ENCODE data around the gene CDC42BPB.

The CDC42BPB gene

GRCh38 chr14:103008768-103009357 is 48.5 kb downstream of the CDC42BPB start:
- TF ChIP-seq, protein P1, sequence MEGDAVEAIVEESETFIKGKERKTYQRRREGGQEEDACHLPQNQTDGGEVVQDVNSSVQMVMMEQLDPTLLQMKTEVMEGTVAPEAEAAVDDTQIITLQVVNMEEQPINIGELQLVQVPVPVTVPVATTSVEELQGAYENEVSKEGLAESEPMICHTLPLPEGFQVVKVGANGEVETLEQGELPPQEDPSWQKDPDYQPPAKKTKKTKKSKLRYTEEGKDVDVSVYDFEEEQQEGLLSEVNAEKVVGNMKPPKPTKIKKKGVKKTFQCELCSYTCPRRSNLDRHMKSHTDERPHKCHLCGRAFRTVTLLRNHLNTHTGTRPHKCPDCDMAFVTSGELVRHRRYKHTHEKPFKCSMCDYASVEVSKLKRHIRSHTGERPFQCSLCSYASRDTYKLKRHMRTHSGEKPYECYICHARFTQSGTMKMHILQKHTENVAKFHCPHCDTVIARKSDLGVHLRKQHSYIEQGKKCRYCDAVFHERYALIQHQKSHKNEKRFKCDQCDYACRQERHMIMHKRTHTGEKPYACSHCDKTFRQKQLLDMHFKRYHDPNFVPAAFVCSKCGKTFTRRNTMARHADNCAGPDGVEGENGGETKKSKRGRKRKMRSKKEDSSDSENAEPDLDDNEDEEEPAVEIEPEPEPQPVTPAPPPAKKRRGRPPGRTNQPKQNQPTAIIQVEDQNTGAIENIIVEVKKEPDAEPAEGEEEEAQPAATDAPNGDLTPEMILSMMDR (conservative IDR thresholded peaks at IDR 0.05; ENCODE audit: low read depth), result no peak
- POLR2A ChIA-PET (ENCODE audit: low non-redundant PET), result no interaction called here
- H3K27ac ChIP-seq, result peak overlapping the region; percentile 80
- DNase-seq (ENCODE audit: low spot score), result no peak
- CTCF ChIA-PET, result no interaction called here

DNA sequence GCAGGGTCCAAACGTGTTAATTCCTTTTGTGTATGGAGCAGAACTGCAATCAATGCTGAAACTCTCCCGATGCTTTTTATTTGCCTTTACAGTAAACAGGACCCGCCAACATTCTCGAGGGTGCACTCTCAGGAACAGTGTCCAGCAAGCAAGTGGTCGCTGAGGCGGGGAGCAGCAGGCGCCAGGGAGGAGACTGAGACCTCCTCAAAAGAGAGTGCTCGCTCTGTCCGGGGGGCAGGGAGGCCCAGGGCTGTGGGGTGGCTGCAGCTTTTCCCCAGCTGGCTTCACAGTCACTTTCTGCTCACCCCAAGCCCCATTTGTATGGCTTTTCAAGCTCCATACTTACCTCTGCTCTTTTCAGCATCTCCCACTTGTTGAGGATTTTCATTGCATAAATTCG is 49.2 kb downstream of the CDC42BPB start:
- H3K27ac ChIP-seq, result peak overlapping the region; percentile 80
- TF ChIP-seq, protein P1 (conservative IDR thresholded peaks at IDR 0.05; ENCODE audit: low read depth), result no peak
- ChIA-PET POLR2A (ENCODE audit: low non-redundant PET) (no interaction called here), CTCF (interaction anchor here (0.6 kb wide), 1 partner anchor 68 kb away, joined by 8 read pairs; no protein-coding TSS in a partner anchor)
- no peak for DNase-seq (ENCODE audit: low spot score)

DNA sequence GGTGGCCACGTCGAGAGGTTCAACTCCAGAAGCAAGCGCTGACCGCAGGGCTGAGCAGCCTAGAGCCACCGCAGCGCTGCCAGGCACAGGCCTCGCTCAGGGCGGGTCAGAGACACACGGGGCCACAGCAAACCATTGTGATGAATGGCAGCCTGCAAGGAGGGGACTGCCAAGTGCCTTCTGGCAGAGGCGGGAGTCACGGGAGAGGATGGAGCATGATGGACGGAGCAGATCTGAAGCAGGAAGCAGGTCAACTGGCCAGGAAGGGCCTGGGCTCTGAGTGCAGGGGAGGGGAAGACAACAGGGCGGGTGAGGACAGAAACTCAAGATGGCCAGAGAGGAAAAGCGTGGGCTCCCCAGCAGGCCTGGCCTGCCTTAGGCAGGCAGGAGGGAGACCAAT is 49.8 kb downstream of the CDC42BPB start:
- TF ChIP-seq, protein P1 (conservative IDR thresholded peaks at IDR 0.05; ENCODE audit: low read depth), result no peak
- POLR2A ChIA-PET (ENCODE audit: low non-redundant PET), result no interaction called here
- CTCF ChIA-PET, result interaction anchor here (0.6 kb wide), 1 partner anchor 68 kb away, joined by 8 read pairs; no protein-coding TSS in a partner anchor
- H3K27ac ChIP-seq, result peak overlapping the region; percentile 80
- no peak for DNase-seq (ENCODE audit: low spot score)

- TF ChIP-seq, protein P1 (conservative IDR thresholded peaks at IDR 0.05; ENCODE audit: low read depth), result no peak
- H3K27ac ChIP-seq, result peak overlapping the region; percentile 80; the same call in 1 of the 2 replicates
- DNase-seq (ENCODE audit: low spot score), result no peak
- ChIA-PET POLR2A (ENCODE audit: low non-redundant PET) (no interaction called here), CTCF (no interaction called here)
Measured at GRCh38 chr14:103006991-103007520, 50.3 kb downstream of the CDC42BPB start.

GRCh38 chr14:103006106-103006505 is 51.2 kb downstream of the CDC42BPB start:
- CTCF ChIA-PET, result interaction anchor here (0.6 kb wide), 1 partner anchor 311 kb away, joined by 4 read pairs; no protein-coding TSS in a partner anchor
- H3K27ac ChIP-seq, result no peak overlapping the region
- POLR2A ChIA-PET (ENCODE audit: low non-redundant PET), result no interaction called here
- TF ChIP-seq, protein P1 (conservative IDR thresholded peaks at IDR 0.05; ENCODE audit: low read depth), result no peak
- no peak for DNase-seq (ENCODE audit: low spot score)

GRCh38 chr14:103003850-103004249 is 53.5 kb downstream of the CDC42BPB start:
- ChIA-PET CTCF (no interaction called here), POLR2A (ENCODE audit: low non-redundant PET) (no interaction called here)
- peak overlapping the region; percentile 29 for H3K27ac ChIP-seq
- DNase-seq (ENCODE audit: low spot score), result no peak
- TF ChIP-seq, protein P1 (conservative IDR thresholded peaks at IDR 0.05; ENCODE audit: low read depth), result no peak
